PC-3 (cell line): ENCODE measurements around the gene FA2H. TPM values are rescaled to one million over a fixed set of nuclear protein-coding genes. Genes with fewer than 3 reads are reported as not detected.

Experiments
- ATAC-seq: fragments of 200-7000 bp; cut with Tn5 transposase; 2 replicates; pipeline ENCODE4 v1.9.1; 2020; ENCODE audit warnings: mild to moderate bottlenecking, moderate library complexity
- BruUV-seq: library from RNA; stranded (reverse); fragments of 400-500 nt; replicated peaks from 2 replicates; lab custom pipeline; 2021; lab: Mats Ljungman, UMichigan
- CTCF ChIA-PET: fragments of 300-600 bp; sonication (Branson Sonifier 250); formaldehyde crosslinking; loops from one replicate; lab custom pipeline; 2022; ENCODE audit warnings: antibody characterized with exemption; lab: Charles Lee
- POLR2A ChIA-PET: fragments of 300-600 bp; sonication (Branson Sonifier 250); formaldehyde crosslinking; loops from one replicate; lab custom pipeline; 2022; ENCODE audit warnings: antibody characterized with exemption; ENCODE audit not compliant: unreplicated experiment; lab: Charles Lee
- DNase-seq: peaks from one replicate; pipeline ENCODE4 v3.0.0-alpha.2; 2015
- H2AFZ ChIP-seq: fragments of 300-600 bp; sonication (generic); 2 replicates; pipeline ENCODE4 v1.6.0; 2016; ENCODE audit warnings: antibody characterized with exemption, low read length
- H3F3A ChIP-seq: fragments of 300-600 bp; sonication (generic); one replicate; pipeline ENCODE4 v1.6.0; 2017; ENCODE audit warnings: antibody characterized with exemption, low read length, control low read depth, mild to moderate bottlenecking; ENCODE audit not compliant: unreplicated experiment
- H3K27ac ChIP-seq: fragments of 300-600 bp; sonication (generic); 2 replicates; pipeline ENCODE4 v1.5.1; 2016; ENCODE audit warnings: mild to moderate bottlenecking, low read length
- H3K27me3 ChIP-seq: fragments of 300-600 bp; sonication (generic); 2 replicates; pipeline ENCODE4 v1.6.1; 2016; ENCODE audit warnings: low read length, mixed read lengths
- H3K36me3 ChIP-seq: fragments of 300-600 bp; sonication (generic); 2 replicates; pipeline ENCODE4 v1.6.1; 2016; ENCODE audit warnings: low read depth, mixed run types, low read length, mixed read lengths
- H3K4me1 ChIP-seq: fragments of 300-600 bp; sonication (generic); 2 replicates; pipeline ENCODE4 v1.5.1; 2016; ENCODE audit warnings: low read length; ENCODE audit not compliant: insufficient read depth
- H3K4me2 ChIP-seq: fragments of 300-600 bp; sonication (generic); 2 replicates; pipeline ENCODE4 v1.6.0; 2016; ENCODE audit warnings: low read length
- H3K4me3 ChIP-seq: fragments of 300-600 bp; sonication (generic); 2 replicates; pipeline ENCODE4 v1.5.1; 2016; ENCODE audit warnings: mild to moderate bottlenecking, low read length, mixed read lengths
- H3K79me2 ChIP-seq: fragments of 300-600 bp; sonication (generic); 2 replicates; pipeline ENCODE4 v1.6.1; 2017; ENCODE audit warnings: low read length, mixed read lengths
- H3K9ac ChIP-seq: fragments of 300-600 bp; sonication (generic); 2 replicates; pipeline ENCODE4 v1.6.0; 2016; ENCODE audit warnings: mild to moderate bottlenecking, low read length
- H3K9me2 ChIP-seq: fragments of 300-600 bp; sonication (generic); replicated peaks from 2 replicates; pipeline ENCODE4 v1.6.1; 2016; ENCODE audit warnings: mixed run types, low read length, mixed read lengths
- H3K9me3 ChIP-seq: fragments of 300-600 bp; sonication (generic); 2 replicates; pipeline ENCODE4 v1.6.1; 2016; ENCODE audit warnings: low read length, mixed read lengths
- H4K20me1 ChIP-seq: fragments of 300-600 bp; sonication (generic); 2 replicates; pipeline ENCODE4 v1.6.1; 2016; ENCODE audit warnings: low read length, mixed read lengths
- EZH2 ChIP-seq: fragments of 300-600 bp; sonication (generic); IDR thresholded peaks from one replicate; pipeline ENCODE4 v1.6.1; 2017; ENCODE audit warnings: antibody characterized with exemption, mild to moderate bottlenecking, low read length; ENCODE audit not compliant: unreplicated experiment
- EZH2phosphoT487 ChIP-seq: fragments of 300-600 bp; sonication (generic); IDR thresholded peaks from 2 replicates; pipeline ENCODE4 v1.6.1; 2018; ENCODE audit warnings: mild to moderate bottlenecking, antibody characterized with exemption, low read length, borderline replicate concordance
- intact Hi-C: fragments of 100-400 bp; cut with micrococcal nuclease; formaldehyde crosslinking; loops from 2 replicates; pipeline ENCODE4 v1.9.0; 2023
- total RNA-seq: library from RNA; depleted of rRNA; stranded (reverse); fragments of >200 nt; gene quantifications from 2 replicates; pipeline ENCODE4 v1.2.3, GENCODE V29; 2014
- TF ChIP-seq, protein P1 (sequence below): fragments of 300-600 bp; sonication (generic); conservative IDR thresholded peaks from 2 replicates; pipeline ENCODE4 v1.5.1; 2017; ENCODE audit warnings: antibody characterized with exemption, low read depth, mild to moderate bottlenecking, low read length

FA2H gene
- total RNA-seq, 1 experiment from 2014 or later = 3.9 TPM

DNA sequence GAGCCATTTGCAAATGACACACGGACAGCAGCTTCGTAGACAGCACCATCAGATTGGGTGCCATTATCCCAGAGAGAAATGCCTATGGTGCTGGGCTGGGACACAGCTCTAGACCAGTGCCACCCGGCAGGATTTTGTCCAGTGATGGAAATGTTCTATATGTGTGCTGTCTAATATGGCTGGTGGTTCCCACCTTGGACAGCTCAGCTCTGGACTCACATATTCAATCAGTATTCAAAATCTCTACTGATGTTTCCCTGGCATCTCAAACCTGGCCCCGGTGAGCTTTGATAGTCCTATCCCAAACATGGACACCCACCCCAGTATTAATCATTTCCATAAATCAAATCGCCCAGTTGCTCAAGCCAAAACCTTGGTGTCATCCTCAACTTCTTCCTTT, 23.0 kb downstream of the FA2H start:
- Histone ChIP-seq H3K9ac (no peak overlapping the region), H3F3A (no peaks in the 10 kb centered on the region), H3K9me2 (no peaks in the 10 kb centered on the region), H3K9me3 (no peaks in the 10 kb centered on the region), H3K27me3 (no peaks in the 10 kb centered on the region), H2AFZ (no peak overlapping the region), H4K20me1 (no peaks in the 10 kb centered on the region), H3K4me1 (no peaks in the 10 kb centered on the region), H3K4me3 (no peak overlapping the region), H3K27ac (no peak overlapping the region), H3K4me2 (no peak overlapping the region), H3K36me3 (no peaks in the 10 kb centered on the region), H3K79me2 (no peaks in the 10 kb centered on the region)
- TF ChIP-seq EZH2phosphoT487 = no peak
- TF ChIP-seq, protein P1, sequence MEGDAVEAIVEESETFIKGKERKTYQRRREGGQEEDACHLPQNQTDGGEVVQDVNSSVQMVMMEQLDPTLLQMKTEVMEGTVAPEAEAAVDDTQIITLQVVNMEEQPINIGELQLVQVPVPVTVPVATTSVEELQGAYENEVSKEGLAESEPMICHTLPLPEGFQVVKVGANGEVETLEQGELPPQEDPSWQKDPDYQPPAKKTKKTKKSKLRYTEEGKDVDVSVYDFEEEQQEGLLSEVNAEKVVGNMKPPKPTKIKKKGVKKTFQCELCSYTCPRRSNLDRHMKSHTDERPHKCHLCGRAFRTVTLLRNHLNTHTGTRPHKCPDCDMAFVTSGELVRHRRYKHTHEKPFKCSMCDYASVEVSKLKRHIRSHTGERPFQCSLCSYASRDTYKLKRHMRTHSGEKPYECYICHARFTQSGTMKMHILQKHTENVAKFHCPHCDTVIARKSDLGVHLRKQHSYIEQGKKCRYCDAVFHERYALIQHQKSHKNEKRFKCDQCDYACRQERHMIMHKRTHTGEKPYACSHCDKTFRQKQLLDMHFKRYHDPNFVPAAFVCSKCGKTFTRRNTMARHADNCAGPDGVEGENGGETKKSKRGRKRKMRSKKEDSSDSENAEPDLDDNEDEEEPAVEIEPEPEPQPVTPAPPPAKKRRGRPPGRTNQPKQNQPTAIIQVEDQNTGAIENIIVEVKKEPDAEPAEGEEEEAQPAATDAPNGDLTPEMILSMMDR = no peak
- no peak for TF ChIP-seq EZH2
- ChIA-PET CTCF (no interaction called here), POLR2A (no interaction called here)
- DNase-seq (no peak), ATAC-seq (no peak)
- intact Hi-C loops = no loop called here
- no TSS peak for BruUV-seq

DNA sequence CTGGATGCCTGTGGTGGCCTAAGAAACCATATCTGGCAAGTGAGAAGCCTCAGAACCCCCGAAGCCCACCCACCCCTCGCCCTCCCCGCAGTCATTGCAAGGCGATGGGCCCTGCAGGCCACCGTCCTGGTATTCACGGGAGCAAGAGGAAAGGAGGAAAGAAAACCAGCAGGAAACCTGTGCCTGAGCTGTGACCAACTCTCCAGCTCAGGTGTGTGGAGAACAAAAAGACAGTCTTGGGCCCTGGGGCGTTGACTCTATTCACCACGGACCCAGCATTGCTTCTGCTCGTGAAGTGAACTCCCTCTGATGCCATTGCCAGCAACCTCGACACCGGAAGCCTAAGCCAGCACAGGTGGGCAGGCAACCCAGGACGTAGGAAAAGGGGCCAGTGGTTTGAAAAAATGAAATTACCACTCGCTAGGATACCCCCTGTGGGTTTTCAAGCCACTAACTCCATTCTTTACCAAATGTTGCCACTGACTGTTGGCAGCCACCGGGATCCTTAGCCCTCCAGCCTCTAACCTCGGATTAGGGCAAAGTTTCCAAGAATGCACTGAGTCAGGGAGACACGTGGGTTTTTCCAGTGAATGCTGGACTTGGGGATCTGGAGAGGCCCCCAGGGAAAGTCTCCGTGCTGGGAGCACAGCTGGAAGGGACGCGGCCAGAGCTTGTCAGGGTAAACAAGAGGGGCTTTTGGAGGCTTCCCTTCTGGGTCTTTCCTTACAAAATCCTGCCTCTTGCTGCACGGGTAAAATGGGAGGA, 25.1 kb downstream of the FA2H start:
- Histone ChIP-seq H4K20me1 (no peaks in the 10 kb centered on the region), H2AFZ (no peak overlapping the region), H3K9me3 (no peaks in the 10 kb centered on the region), H3K27ac (no peak overlapping the region), H3K4me3 (no peak overlapping the region), H3F3A (no peaks in the 10 kb centered on the region), H3K79me2 (no peaks in the 10 kb centered on the region), H3K9me2 (no peaks in the 10 kb centered on the region), H3K9ac (no peak overlapping the region), H3K27me3 (no peaks in the 10 kb centered on the region), H3K4me2 (no peak overlapping the region), H3K36me3 (no peaks in the 10 kb centered on the region), H3K4me1 (peaks cover 5% of the 10 kb centered on the region)
- ATAC-seq = no peak
- CTCF ChIA-PET = no interaction called here
- POLR2A ChIA-PET = no interaction called here
- no peak for TF ChIP-seq EZH2phosphoT487
- TF ChIP-seq, protein P1 = no peak
- TF ChIP-seq EZH2 = no peak
- BruUV-seq = no TSS peak
- DNase-seq = no peak
- intact Hi-C loops = no loop called here

DNA sequence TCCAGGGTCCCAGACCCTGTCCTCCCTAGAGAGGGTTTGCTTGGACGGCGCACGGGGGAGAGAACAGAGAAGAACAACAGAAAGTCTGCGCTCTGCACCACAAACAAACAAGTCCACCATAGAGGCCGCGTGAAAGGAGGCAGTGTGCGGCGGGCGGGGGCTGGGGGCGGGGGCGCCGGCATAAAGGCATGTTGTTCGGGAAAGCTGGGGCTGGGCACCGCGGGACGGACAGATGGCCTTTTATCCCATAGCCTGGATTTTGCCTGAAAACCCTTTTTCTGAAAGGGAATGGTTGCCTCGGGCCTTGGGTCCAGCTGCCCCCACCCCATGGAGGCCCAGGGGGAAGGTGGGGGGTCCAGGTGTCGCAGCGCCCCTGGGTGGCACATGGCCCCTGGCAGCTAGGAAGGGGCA, 26.0 kb downstream of the FA2H start:
- Histone ChIP-seq H3K9ac (no peak overlapping the region), H3K27me3 (no peaks in the 10 kb centered on the region), H2AFZ (no peak overlapping the region), H3K4me2 (no peak overlapping the region), H3K27ac (no peak overlapping the region), H3K4me1 (peaks cover 12% of the 10 kb centered on the region), H3K79me2 (no peaks in the 10 kb centered on the region), H3K36me3 (no peaks in the 10 kb centered on the region), H3K9me3 (no peaks in the 10 kb centered on the region), H3K4me3 (no peak overlapping the region), H4K20me1 (no peaks in the 10 kb centered on the region), H3K9me2 (no peaks in the 10 kb centered on the region), H3F3A (no peaks in the 10 kb centered on the region)
- no TSS peak for BruUV-seq
- intact Hi-C loops = no loop called here
- POLR2A ChIA-PET = no interaction called here
- ATAC-seq = no peak
- CTCF ChIA-PET = no interaction called here
- DNase-seq = no peak
- TF ChIP-seq, protein P1 = no peak
- TF ChIP-seq EZH2phosphoT487 (no peak), EZH2 (no peak)
